Cardiac septum (tissue), 1 donor: ENCODE measurements around the gene SIRPA. TPM values are rescaled to one million over a fixed set of nuclear protein-coding genes. Genes with fewer than 3 reads are reported as not detected.
"Not testable (repeated sequence)": the region's sequence is repeated elsewhere in the genome, so short reads cannot be mapped to it uniquely, and the experiment has no call there.

ENCODE experiments used
- DNase-seq: peaks from one replicate; pipeline ENCODE4 v3.0.0-alpha.2; 2020; ENCODE audit warnings: low spot score
- intact Hi-C: fragments of 100-400 bp; cut with DNase I; formaldehyde crosslinking; loops from one replicate; pipeline ENCODE4 v1.14.0; 2022
- total RNA-seq: library from RNA; stranded (reverse); fragmentation: NEBNext Ultra II Directional; extraction: Animal tissue kit (Norgen Biotek cat#: 25700); gene quantifications from one replicate; pipeline ENCODE4 v1.2.1, GENCODE V29; 2021
- donor health status: DM: no; HTN: no; CAD: no.

The SIRPA gene
- total RNA-seq, 1 donor from 2014 or later: 45.8 TPM

GRCh38 chr20:1920826-1921225, 25.6 kb downstream of the SIRPA start:
- no peak for DNase-seq
- intact Hi-C loops: no loop called here

GRCh38 chr20:1921985-1922384, 26.8 kb downstream of the SIRPA start:
- intact Hi-C loops, DNase-seq: not testable (repeated sequence)

GRCh38 chr20:1922786-1923185, 27.6 kb downstream of the SIRPA start:
- intact Hi-C loops: no loop called here
- DNase-seq: no peak

- intact Hi-C loops: no loop called here
- no peak for DNase-seq
Measured at GRCh38 chr20:1924910-1925861, 30.0 kb downstream of the SIRPA start.

- intact Hi-C loops: no loop called here
- DNase-seq: no peak
Measured at GRCh38 chr20:1926237-1926636, 31.0 kb downstream of the SIRPA start.

GRCh38 chr20:1927217-1927616, 32.0 kb downstream of the SIRPA start:
- intact Hi-C loops: no loop called here

GRCh38 chr20:1928154-1928553, 32.9 kb downstream of the SIRPA start:
- intact Hi-C loops: no loop called here
- DNase-seq: no peak

More at GRCh38 chr20:1927217-1927616, 32.0 kb downstream of the SIRPA start:
- no peak for DNase-seq

- intact Hi-C loops: no loop called here
- DNase-seq: no peak
Measured at GRCh38 chr20:1928782-1929181, 33.6 kb downstream of the SIRPA start.

- intact Hi-C loops: no loop called here
- DNase-seq: no peak
Measured at GRCh38 chr20:1929460-1929859, 34.3 kb downstream of the SIRPA start.

GRCh38 chr20:1930165-1930564, 35.0 kb downstream of the SIRPA start:
- intact Hi-C loops: no loop called here
- no peak for DNase-seq

GRCh38 chr20:1931830-1932229, 36.6 kb downstream of the SIRPA start:
- DNase-seq: peak; percentile 7
- intact Hi-C loops: no loop called here

- DNase-seq: peak; percentile 36
- intact Hi-C loops: no loop called here
Measured at GRCh38 chr20:1932971-1933370, 37.8 kb downstream of the SIRPA start.

- peak; percentile 85 for DNase-seq
- intact Hi-C loops: no loop called here
Measured at GRCh38 chr20:1933465-1933870, 38.3 kb downstream of the SIRPA start.

GRCh38 chr20:1934156-1934555, 38.9 kb downstream of the SIRPA start:
- no peak for DNase-seq
- intact Hi-C loops: loop anchor here (2.0 kb wide), 1 partner anchor 117 kb away; no protein-coding TSS in a partner anchor

- DNase-seq: no peak
- intact Hi-C loops: loop anchor here (2.0 kb wide), 1 partner anchor 118 kb away; no protein-coding TSS in a partner anchor
Measured at GRCh38 chr20:1934721-1935573, 39.7 kb downstream of the SIRPA start.

- intact Hi-C loops: loop anchor here (2.0 kb wide), 1 partner anchor 119 kb away; no protein-coding TSS in a partner anchor
- DNase-seq: peak; percentile 83
Measured at GRCh38 chr20:1935696-1936366, 40.6 kb downstream of the SIRPA start.

- intact Hi-C loops: no loop called here
- DNase-seq: peak; percentile 61
Measured at GRCh38 chr20:1937316-1937976, 42.2 kb downstream of the SIRPA start.

- intact Hi-C loops: no loop called here
- DNase-seq: peak; percentile 57
Measured at GRCh38 chr20:1938464-1939269, 43.5 kb downstream of the SIRPA start.
